DMS 273 treated with DMSO at 0.1 percent for 48 hours (cell line): Measurements from ENCODE around the gene CLASP1.
"Not testable (repeated sequence)": the region's sequence is repeated elsewhere in the genome, so short reads cannot be mapped to it uniquely, and the experiment has no call there.

Source experiments
- DNase-seq: peaks from one replicate; lab custom pipeline; 2025; lab: John Stamatoyannopoulos, UW

CLASP1 gene

GRCh38 chr2:121505005-121505404 is 144.3 kb downstream of the CLASP1 start:
- no peak for DNase-seq

GRCh38 chr2:121504316-121504715 is 144.9 kb downstream of the CLASP1 start:
- no peak for DNase-seq

- DNase-seq, result no peak
Measured at GRCh38 chr2:121502781-121503180, 146.5 kb downstream of the CLASP1 start.

GRCh38 chr2:121502246-121502645 is 147.0 kb downstream of the CLASP1 start:
- no peak for DNase-seq

GRCh38 chr2:121501554-121501953 is 147.7 kb downstream of the CLASP1 start:
- no peak for DNase-seq

GRCh38 chr2:121501031-121501430 is 148.2 kb downstream of the CLASP1 start:
- DNase-seq, result no peak

- no peak for DNase-seq
Measured at GRCh38 chr2:121498731-121499130, 150.5 kb downstream of the CLASP1 start.

GRCh38 chr2:121492409-121492808 is 156.9 kb downstream of the CLASP1 start:
- no peak for DNase-seq

GRCh38 chr2:121491518-121491917 is 157.7 kb downstream of the CLASP1 start:
- DNase-seq, result no peak

GRCh38 chr2:121490584-121491133 is 158.6 kb downstream of the CLASP1 start:
- DNase-seq, result no peak

GRCh38 chr2:121489911-121490583 is 159.2 kb downstream of the CLASP1 start:
- DNase-seq, result no peak

GRCh38 chr2:121489284-121489683 is 160.0 kb downstream of the CLASP1 start:
- DNase-seq, result no peak

- DNase-seq, result no peak
Measured at GRCh38 chr2:121486191-121486790, 163.0 kb downstream of the CLASP1 start.

GRCh38 chr2:121485039-121485438 is 164.2 kb downstream of the CLASP1 start:
- DNase-seq, result no peak

- DNase-seq, result no peak
Measured at GRCh38 chr2:121483846-121484245, 165.4 kb downstream of the CLASP1 start.

GRCh38 chr2:121483021-121483420 is 166.2 kb downstream of the CLASP1 start:
- no peak for DNase-seq

- no peak for DNase-seq
Measured at GRCh38 chr2:121480826-121481225, 168.4 kb downstream of the CLASP1 start.

- DNase-seq, result peak; percentile 75
Measured at GRCh38 chr2:121479882-121480522, 169.3 kb downstream of the CLASP1 start.

- DNase-seq, result no peak
Measured at GRCh38 chr2:121478996-121479745, 170.1 kb downstream of the CLASP1 start.

- DNase-seq, result not testable (repeated sequence)
Measured at GRCh38 chr2:121478358-121478995, 170.8 kb downstream of the CLASP1 start.

- DNase-seq, result no peak
Measured at GRCh38 chr2:121476684-121477083, 172.6 kb downstream of the CLASP1 start.
